T-helper 22 cell (primary cell): Measurements from ENCODE around the gene UIMC1.
"Not testable (repeated sequence)": the region's sequence is repeated elsewhere in the genome, so short reads cannot be mapped to it uniquely, and the experiment has no call there.

ENCODE experiments used
- DNase-seq: peaks from one replicate; pipeline ENCODE4 v3.0.0-alpha.2; 2020; ENCODE audit warnings: low read depth

The UIMC1 gene

DNA sequence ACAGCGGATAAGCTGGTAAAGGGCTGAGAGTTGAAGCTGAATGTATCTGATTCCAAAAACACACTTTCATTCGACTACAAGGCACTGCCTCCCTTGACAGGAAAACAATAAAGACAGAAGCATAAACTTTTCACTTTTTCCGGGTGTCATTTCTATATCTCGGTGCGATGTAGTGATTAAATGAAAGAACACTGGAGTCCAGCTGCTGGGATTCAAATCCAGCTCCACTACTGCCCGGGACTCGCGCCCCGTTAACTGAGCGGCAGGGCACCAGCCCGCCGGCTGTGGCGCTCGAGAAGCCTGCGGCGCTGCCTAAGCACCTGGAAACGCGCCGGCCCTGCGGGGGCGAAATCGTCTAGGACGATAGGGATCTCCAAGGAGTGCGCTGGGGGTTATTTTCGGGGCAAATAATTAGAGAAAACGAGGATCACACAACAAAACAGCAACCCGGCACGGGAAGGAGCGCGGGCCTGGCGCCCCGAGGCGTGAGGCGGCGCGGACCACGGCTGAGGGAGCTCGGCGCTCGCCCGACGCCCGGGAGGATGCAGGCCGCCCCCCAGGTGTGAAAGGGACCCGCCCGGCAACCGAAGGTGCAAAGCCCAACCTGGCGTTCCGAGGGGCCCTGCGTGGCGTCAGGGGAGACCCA is 837 bp downstream of the UIMC1 start:
- peak; percentile 17 for DNase-seq

DNA sequence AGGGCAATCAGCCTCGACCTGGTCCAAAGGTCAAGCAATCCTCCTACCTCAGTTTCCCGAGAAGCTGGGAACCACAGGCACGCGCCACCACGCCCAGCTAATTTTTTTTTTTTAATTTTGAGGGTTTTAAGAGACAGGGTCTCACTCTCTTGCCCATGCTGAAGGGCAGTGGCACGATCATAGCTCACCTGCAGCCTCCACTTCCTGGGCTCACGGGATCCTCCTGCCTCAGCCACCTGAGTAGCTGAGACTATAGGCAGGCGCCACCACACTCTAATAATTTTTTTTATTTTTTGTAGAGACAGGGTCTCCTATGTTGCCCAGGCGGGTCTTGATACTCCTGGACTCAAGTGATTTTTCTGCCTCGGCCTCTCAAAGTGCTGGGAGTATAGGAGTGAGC is 1.6 kb downstream of the UIMC1 start:
- DNase-seq: no peak

- DNase-seq: no peak
These were observed 2.9 kb downstream of the UIMC1 start for GRCh38 chr5:177003649-177004048.

DNA sequence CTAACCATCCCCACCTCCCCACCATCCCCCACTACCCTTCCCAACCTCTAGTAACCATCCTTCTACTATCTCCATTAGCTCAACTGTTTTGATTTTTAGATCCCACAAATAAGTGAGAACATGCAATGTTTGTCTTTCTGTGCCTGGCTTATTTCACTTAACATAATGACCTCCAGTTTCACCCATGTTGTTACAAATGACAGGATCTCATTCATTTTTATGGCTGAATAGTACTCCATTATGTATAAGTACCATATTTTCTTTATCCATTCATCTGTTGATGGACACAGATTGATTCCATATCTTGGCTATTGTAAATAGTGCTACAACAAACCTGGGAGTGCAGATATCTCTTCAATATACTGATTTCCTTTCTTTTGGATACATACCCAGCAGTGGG is 7.1 kb downstream of the UIMC1 start:
- not testable (repeated sequence) for DNase-seq

DNA sequence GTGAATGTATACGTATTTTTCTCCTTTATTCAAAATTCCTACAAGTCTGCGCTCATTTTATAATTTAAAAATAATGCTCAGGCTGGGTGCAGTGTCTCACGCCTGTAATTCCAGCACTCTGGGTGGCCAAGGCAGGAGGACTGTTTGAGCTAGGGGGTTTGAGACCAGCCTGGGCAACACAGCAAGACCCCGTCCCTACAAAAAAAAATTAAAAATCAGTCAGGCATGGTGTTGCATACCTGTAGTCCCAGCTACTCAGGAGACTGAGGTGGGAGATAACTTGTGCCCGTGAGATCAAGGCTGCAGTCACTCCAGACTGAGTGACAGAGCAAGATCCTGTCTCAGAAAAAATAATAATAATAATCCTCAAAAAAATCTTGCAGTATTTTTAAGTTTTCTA is 7.8 kb downstream of the UIMC1 start:
- DNase-seq: no peak

DNA sequence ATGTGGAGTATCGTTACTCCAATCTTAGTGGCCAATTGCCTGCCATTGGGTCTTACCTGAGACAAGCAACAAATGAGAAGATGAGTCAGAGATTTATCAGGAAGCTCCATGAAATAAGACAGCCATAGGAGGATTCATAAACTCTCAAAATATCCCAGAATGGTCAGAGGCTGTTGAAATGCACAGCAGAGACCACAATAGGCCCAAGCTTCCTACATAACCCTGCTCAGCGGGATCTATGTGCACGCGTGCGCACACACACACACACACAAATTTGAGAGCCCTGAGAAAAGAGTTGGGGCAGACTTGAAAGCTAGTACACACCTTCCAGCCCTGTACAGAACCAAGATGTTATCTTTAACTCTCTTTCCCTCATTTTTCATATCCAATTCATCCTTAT is 9.8 kb downstream of the UIMC1 start:
- no peak for DNase-seq

DNA sequence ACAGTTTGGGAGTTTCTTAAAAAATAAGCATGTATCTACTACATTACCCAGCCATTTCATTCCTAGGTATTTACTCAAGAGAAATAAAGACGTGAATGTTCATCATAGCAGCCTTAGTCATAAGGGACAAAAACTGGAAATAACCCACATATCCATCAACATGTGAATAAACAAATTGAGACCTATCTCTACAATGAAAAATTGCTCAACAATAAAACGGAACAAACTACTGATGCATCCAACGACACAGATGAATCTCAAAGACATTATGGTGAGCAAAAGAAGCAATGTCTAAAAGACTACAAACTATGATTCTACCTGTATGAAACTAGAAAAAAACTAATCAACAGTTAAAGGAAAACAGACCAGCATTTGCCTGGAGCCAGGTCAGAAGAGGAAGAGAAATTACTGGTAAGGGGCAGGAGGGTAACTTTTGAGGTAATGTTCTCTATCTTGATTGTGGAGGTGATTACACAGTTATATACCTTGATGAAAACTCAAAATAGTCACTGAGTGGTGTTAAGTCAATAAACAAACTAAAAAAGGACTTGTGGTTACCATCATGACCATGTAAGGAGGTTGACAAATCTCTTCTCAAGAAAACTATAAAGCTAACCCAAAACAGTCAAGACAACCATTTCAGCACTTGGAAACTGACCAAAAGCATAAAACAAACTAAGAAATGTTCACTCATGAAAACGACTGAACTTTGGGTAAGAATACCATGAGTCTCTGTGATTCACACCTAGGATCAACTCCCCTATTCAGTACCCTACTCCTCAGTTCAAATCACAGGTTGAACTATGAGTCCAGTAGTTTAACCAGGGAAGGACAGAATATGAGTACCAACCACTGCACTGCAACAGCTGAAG is 10.4 kb downstream of the UIMC1 start:
- DNase-seq: no peak

DNA sequence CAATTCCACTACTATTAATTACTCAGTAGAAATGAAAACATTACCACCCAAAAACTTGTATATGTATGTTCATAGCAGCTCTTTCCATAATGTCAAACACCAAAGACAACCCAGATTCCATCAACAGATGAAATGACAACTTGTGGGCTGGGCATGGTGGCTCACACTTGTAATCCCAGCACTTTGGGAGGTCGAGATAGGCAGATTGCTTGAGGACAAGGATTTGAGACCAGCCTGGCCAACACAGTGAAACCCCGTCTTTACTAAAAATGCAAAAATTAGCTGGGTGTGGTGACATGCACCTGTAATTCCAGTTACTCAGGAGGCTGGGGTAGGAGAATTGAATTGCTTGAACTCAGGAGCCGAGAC is 11.5 kb downstream of the UIMC1 start:
- DNase-seq: no peak

DNA sequence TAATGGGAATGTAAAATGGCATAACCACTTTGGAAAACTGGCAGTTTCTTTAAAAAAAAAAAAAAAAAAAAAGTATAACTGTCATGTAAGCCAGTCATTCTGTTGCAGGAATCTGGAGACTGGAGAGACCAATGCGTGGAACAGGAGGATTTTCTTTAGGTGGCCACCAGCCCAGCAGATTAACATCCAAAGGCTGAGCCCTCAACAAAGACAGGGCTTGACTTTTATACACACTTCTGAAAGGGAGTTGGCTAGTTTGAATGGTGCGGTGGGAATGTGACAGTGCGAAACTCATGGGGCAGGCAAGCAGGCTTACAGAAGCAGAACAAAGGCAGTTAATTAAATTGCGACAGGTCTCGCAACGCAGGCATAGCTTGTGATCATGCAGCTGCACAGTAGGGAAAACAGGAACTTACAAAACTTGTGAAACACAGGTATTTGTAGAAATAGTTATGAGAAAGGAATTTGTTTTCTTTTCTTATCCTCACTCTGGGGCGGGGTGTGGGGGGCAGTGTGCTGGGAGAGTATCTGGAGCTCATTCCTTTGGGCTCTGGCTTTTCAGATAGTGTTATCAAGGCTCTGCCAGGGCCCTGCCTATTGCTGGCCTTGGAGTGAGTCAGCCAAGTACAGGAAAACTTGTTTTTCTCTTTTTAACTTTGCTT is 12.0 kb downstream of the UIMC1 start:
- no peak for DNase-seq

- DNase-seq: not testable (repeated sequence)
These were observed 13.5 kb downstream of the UIMC1 start for GRCh38 chr5:176993081-176993480.

- no peak for DNase-seq
These were observed 19.0 kb downstream of the UIMC1 start for GRCh38 chr5:176987583-176987982.

- no peak for DNase-seq
These were observed 20.3 kb downstream of the UIMC1 start for GRCh38 chr5:176986280-176986679.

- peak; percentile 11 for DNase-seq
These were observed 21.1 kb downstream of the UIMC1 start for GRCh38 chr5:176985516-176985915.

DNA sequence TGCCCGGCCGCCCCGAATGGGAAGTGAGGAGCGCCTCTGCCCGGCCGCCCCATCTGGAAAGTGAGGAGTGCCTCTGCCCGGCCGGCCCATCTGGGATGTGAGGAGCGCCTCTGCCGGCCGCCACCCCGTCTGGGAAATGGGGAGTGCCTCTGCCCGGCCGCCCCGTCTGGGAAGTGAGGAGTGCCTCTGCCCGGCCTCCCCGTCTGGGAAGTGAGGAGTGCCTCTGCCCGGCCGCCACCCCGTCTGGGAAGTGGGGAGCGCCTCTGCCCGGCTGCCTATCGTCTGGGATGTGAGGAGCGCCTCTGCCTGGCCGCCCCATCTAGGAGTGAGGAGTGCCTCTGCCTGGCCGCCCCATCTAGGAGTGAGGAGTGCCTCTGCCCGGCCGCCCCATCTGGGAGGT is 22.4 kb downstream of the UIMC1 start:
- DNase-seq: not testable (repeated sequence)

- DNase-seq: not testable (repeated sequence)
These were observed 23.0 kb downstream of the UIMC1 start for GRCh38 chr5:176983593-176983992.

- DNase-seq: not testable (repeated sequence)
These were observed 23.5 kb downstream of the UIMC1 start for GRCh38 chr5:176983112-176983511.

GRCh38 chr5:176980818-176981217 is 25.8 kb downstream of the UIMC1 start:
- no peak for DNase-seq

- DNase-seq: no peak
These were observed 26.9 kb downstream of the UIMC1 start for GRCh38 chr5:176979669-176980068.

- DNase-seq: no peak
These were observed 40.9 kb downstream of the UIMC1 start for GRCh38 chr5:176965633-176966032.

- DNase-seq: no peak
These were observed 47.5 kb downstream of the UIMC1 start for GRCh38 chr5:176959051-176959450.

DNA sequence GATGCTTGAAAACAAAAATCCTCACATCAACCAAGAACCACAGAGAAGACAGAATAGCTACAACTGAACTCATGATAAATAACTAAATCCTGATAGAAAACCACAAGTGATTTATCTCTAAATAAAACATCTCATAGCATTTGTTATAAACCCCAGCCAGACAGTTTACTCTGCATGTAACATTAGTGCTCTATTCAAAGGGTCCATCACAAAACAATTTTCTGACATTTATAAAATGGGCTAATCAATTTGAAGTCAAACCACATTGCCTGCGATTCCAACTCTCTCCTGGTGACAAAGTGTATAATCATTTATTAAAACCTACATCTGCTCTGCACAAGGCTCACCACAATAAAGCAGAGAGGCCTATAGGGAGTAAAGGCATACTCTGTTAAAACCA is 49.8 kb downstream of the UIMC1 start:
- no peak for DNase-seq

- no peak for DNase-seq
These were observed 50.7 kb downstream of the UIMC1 start for GRCh38 chr5:176955895-176956294.

DNA sequence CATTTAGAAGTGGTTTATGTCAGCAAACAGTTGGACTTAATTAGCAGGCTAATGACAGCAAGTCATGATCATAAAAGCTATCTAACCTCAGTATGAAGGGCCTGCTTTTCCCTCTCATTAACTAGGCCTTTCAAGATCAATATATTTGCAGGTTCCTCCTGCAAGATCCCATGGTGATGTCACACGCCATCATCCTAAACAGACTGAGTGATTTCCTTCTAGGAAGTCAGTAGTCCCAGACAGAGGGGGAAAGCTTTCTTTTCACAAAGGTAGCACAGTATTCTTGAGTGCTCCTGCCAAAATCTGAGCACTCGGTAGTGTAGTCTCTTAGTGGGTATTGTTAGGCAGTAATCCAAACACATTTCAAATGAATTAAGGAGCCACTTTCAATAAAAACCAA is 52.5 kb downstream of the UIMC1 start:
- DNase-seq: no peak
